Lower leg skin (tissue), 3 donors: Measurements from ENCODE around the gene CCNQ.

ENCODE experiments used
- POLR2A ChIP-seq, 2 donors: fragments of 450-650 bp; IDR thresholded peaks; one replicate each; pipeline ENCODE4 v1.6.1; 2016 to 2017; ENCODE audit warnings: antibody characterized with exemption in 2 of 2, mild to moderate bottlenecking in 1 of 2, moderate library complexity in 1 of 2
- TF ChIP-seq, protein P1 (sequence below), 3 donors: fragments of 450-650 bp; IDR thresholded peaks; one replicate each; pipeline ENCODE4 v1.5.1; 2016; ENCODE audit warnings: antibody characterized with exemption in 3 of 3, mild to moderate bottlenecking in 3 of 3, moderate library complexity in 2 of 3

GRCh38 chrX:153569475-153569874 is 29.5 kb downstream of the CCNQ start:
- TF ChIP-seq POLR2A (IDR thresholded peaks at IDR 0.05), result no peak
- TF ChIP-seq, protein P1, sequence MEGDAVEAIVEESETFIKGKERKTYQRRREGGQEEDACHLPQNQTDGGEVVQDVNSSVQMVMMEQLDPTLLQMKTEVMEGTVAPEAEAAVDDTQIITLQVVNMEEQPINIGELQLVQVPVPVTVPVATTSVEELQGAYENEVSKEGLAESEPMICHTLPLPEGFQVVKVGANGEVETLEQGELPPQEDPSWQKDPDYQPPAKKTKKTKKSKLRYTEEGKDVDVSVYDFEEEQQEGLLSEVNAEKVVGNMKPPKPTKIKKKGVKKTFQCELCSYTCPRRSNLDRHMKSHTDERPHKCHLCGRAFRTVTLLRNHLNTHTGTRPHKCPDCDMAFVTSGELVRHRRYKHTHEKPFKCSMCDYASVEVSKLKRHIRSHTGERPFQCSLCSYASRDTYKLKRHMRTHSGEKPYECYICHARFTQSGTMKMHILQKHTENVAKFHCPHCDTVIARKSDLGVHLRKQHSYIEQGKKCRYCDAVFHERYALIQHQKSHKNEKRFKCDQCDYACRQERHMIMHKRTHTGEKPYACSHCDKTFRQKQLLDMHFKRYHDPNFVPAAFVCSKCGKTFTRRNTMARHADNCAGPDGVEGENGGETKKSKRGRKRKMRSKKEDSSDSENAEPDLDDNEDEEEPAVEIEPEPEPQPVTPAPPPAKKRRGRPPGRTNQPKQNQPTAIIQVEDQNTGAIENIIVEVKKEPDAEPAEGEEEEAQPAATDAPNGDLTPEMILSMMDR (IDR thresholded peaks at IDR 0.05), result no peak
